GM03348 (cell line): Measurements from ENCODE around the gene PCBD2.
A peak's percentile ranks its signal among the peaks of the same experiment; 100 is the strongest.
"Not testable (repeated sequence)": the region's sequence is repeated elsewhere in the genome, so short reads cannot be mapped to it uniquely, and the experiment has no call there.

ENCODE experiments used
- DNase-seq: peaks from one replicate; pipeline ENCODE4 v3.0.0; 2012; ENCODE audit warnings: low spot score

The PCBD2 gene

GRCh38 chr5:134904610-134905245 lies at the start of gene PCBD2:
TSS of gene PCBD2 (plus strand) at chr5:134905131. CDS start at chr5:134905140, 9 bp downstream.
- peak; percentile 96 for DNase-seq

DNA sequence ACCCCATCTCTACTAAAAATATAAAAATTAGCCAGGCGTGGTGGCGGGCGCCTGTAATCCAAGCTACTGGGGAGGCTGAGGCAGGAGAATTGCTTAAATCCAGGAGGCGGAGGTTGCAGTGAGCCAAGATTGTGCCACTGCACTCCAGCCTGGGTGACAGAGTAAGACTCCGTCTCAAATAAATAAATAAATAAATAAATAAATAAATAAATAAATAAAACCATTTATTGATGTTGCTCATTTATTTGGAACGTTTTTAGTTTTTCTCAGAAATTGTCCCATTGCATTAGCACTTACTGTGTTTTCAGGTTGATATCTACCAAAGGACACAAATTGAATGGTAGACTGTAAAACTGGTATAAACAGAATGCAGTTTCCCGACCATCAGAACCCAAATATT lies 48.5 kb upstream of the PCBD2 start:
- not testable (repeated sequence) for DNase-seq

DNA sequence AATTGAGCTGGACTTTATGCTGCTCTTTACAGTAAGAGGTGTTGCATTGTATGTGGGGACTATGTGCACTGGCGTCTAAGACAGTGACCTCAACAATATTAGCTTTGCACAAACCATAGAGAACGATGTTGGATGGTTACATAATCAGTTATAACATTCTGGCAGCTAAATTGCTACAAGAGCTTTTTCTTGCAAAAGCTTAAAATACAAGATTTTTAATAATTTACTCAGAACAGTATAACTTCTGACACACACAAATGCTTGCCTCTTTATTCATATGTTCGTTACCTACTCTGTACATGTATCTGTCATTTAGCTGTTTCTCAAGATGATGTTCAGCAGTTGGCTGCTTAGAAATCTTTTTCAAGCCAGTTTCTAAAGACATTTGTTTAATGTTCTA lies 47.5 kb upstream of the PCBD2 start:
- no peak for DNase-seq

DNA sequence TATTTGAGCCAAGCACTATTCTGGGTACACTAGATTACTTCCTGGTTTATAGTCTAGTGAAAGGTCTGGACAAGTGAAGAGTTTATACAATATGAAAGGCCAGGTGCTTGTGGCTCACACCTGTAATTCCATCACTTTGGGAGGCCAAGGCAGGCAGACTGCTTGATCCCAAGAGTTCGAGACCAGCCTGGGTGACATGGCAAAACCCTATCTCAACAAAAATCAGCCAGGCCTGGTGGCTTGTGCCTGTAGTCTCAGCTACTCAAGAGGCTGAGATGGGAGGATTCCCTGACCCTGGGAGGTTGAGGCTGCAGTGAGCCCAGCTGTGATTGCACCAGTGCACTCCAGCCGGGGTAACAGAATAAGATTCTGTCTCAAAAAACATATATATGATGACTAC lies 40.2 kb upstream of the PCBD2 start:
- DNase-seq: no peak

GRCh38 chr5:134873494-134873893 lies 31.4 kb upstream of the PCBD2 start:
- DNase-seq: no peak

DNA sequence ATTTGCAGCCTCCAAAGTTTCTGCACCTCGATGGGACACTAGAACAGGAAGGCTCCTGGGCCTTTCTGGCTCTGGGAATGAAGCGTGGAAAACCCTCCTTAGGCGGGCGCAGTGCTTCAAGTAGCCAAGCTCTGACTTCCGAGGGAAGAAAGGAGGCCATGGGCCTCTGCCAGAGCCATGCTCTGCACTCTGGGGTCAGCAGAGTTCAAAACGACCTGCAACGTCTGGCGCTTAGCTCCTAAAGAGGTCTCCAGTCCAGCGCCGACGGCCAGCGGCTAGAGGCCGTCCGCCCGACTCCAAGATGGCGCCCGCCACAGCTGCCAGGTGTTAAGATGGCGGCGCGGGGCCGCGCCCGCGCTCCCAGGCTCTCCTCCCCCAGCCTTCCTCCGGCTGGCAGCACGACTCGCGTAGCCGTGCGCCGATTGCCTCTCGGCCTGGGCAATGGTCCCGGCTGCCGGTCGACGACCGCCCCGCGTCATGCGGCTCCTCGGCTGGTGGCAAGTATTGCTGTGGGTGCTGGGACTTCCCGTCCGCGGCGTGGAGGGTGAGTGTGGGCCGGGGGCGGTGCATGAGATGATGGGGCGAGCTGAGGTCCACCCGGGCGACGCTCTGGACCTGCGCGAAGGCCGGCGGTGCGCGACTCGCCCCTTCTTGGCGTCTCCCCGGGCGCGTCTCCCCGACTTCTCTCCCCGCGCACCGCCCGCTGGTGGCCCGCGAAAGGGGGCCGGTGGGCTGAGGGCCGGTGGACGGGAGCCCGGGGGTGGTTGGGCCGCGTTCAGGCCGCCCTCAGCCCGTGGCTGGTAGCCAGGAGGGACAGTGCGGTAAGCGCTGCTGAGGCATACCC lies 30.7 kb upstream of the PCBD2 start, which contains the start of gene TXNDC15:
Gene TXNDC15, plus strand, starts transcription at position 385 of the 844 bp plus-strand sequence. Its CDS starts 57 bp downstream, at position 442.
- DNase-seq: peak; percentile 95

GRCh38 chr5:134874831-134875655 lies 29.9 kb upstream of the PCBD2 start:
- peak; percentile 84 for DNase-seq

DNA sequence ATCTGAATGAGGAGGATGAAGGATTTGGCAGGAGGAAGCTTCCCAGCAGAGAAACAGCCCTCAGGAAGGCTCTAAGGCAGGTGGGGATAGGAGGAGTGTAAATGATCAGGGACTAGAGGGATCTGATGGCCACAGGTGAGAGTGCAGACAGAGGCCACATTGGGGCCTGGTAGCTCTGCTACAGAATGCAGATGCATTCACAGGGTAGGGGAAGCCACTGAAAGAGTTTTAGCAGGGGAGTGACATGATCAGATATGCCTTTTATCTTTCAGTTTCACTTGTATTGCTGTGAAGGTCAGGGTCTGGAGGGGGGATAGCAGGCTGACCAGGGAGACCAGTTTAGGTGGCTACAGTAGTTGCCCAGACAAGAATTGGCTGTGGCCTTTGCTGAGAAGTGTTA lies 27.8 kb upstream of the PCBD2 start:
- DNase-seq: no peak

DNA sequence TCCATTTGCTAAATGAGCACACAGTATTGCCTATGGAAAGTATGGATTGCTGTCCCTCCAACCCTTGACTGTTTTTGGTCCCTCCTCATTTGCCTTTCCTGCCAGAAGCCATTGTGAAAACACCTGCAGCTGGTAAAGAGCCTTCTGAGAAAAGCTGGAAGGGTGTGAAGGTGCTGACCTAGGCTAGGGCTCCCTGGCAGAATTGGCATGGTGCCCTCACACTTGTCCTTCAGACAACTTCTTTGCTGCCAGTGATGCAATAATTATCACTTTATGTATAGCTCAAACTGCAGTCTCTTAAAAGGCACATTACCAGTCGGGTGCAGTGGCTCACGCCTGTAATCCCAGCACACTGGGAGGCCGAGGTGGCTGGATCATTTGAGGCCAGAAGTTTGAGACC lies 26.5 kb upstream of the PCBD2 start:
- DNase-seq: no peak

GRCh38 chr5:134879456-134879855 lies 25.5 kb upstream of the PCBD2 start:
- DNase-seq: no peak

GRCh38 chr5:134880937-134881336 lies 24.0 kb upstream of the PCBD2 start:
- not testable (repeated sequence) for DNase-seq

- not testable (repeated sequence) for DNase-seq
Observed at GRCh38 chr5:134881711-134882110, 23.2 kb upstream of the PCBD2 start.

DNA sequence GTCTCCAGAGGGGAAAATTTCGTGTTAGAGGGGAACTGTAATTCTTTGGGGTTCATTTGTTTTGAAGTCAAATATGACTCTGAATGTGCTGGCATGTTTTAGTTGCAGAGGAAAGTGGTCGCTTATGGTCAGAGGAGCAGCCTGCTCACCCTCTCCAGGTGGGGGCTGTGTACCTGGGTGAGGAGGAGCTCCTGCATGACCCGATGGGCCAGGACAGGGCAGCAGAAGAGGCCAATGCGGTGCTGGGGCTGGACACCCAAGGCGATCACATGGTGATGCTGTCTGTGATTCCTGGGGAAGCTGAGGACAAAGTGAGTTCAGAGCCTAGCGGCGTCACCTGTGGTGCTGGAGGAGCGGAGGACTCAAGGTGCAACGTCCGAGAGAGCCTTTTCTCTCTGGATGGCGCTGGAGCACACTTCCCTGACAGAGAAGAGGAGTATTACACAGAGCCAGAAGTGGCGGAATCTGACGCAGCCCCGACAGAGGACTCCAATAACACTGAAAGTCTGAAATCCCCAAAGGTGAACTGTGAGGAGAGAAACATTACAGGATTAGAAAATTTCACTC lies 17.3 kb upstream of the PCBD2 start:
- DNase-seq: no peak

- DNase-seq: no peak
Observed at GRCh38 chr5:134889335-134889734, 15.6 kb upstream of the PCBD2 start.

GRCh38 chr5:134891473-134891872 lies 13.5 kb upstream of the PCBD2 start:
- no peak for DNase-seq

DNA sequence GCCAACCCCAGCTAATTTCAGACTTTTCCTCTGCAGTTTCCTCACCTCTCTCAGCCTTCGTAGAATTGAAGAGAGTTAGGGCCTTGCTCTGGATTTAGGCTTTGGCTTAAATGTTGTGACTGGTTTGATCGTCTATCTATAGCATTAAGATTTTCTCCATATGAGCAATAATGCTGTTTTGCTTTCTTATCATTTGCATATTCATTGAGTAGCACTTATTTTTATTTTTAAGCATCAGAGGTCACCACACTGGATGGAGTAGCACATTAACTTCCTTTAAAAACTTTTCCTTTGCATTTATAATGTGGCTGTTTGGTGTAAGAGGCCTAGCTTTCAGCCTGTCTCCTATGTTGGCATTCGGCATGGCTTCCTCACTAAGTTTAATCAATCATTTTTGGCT lies 12.6 kb upstream of the PCBD2 start:
- no peak for DNase-seq

DNA sequence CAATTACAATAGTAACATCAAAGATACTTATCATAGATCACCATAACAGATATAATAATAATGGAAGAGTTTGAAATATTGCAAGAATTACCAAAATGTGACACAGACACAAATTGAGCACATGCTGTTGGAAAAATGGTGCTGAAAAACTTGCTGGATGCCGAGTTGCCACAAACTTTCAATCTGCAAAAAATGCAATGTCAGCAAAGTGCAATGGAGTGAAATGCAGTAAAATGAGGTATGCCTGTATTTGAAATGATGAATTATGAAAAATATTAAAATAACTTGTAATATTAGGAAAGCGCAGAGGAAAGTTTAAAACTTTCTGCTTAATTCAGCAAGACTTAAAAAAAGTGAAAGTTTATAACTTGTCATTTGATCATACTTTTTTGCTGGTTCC lies 12.0 kb upstream of the PCBD2 start:
- DNase-seq: no peak

GRCh38 chr5:134893748-134894505 lies 11.0 kb upstream of the PCBD2 start:
- no peak for DNase-seq

DNA sequence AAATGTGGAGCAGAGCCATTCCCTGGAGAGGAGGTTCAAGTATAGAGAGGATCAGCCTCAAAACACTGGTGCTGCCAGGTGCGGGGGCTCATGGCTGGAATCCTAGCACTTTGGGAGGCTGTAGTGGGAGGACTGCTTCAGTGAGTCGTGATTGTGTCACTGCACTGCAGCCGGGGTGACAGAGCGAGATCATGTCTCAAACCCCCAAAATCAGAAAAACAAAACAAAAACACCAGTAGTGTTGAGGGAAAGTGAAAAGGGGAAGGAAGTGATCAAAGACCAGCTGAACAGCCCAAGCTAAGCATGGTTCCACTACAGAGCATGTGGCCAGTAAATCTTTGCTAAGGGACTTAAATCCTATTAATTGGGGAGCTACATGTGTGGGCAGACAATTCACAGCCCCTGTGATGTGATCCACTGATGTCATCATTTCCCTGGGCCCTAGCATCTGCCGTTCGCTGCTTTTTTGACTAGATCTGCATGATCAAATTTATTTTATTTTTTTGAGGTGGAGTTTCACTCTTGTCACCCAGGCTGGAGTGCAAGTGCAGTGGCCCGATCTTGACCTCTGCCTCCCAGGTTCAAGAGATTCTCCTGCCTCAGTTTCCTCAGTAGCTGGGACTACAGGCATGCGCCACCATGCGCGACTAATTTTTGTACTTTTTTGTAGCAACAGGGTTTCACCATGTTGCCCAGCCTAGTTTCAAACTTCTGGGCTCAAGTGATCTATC lies 2.7 kb upstream of the PCBD2 start:
- no peak for DNase-seq

DNA sequence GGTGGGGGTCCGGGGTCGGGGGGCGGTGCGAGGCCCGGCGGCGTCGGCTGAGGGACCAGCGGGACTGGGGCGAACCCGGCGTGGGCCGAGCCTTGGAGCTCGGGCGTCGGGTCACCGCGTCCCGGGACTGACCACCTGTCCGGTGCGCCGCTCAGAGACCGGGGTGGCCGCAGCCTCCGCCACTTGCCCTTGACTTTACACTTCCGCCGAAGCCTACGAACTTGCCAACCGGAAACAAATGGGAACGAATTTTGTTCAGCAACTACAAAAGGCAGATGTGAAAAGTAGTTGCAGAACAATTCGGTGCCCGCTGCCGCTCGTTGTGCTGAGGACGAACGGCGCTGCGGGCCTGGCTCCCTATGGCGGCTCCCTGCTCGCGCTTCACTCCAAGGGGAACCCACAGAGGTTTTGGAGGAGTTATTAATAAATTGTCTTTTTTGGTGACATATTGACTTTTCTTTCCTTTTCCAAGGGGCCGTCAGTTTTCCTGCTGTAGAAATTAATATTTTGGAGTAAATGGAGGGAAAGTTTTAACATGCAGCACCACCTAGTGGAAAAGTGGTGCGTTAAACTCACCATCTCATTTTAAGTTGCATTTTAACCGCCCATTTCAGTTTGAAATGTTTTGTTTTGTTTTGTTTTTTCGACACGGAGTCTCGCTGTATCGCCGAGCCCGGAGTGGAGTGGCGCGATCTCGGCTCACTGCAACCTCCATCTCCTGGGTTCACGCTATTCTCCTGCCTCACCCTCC lies 490 bp downstream of the PCBD2 start:
- DNase-seq: peak; percentile 79
